Stimulated activated effector memory CD8-positive, alpha-beta T cell treated with anti-CD3 and anti-CD28 coated beads, Interleukin-12 subunit alpha, Interleukin-12 subunit beta, amount 100 ng/mL, for 72 hours (primary cell): ENCODE results near the gene GPX6.
"Not testable (repeated sequence)": the region's sequence is repeated elsewhere in the genome, so short reads cannot be mapped to it uniquely, and the experiment has no call there.

Experiments
- ATAC-seq: fragments of 150-1000 bp; cut with Tn5 transposase; 2 replicates; pipeline ENCODE4 v1.10.0; 2021
- DNase-seq, 2 donors: peaks; one replicate each; pipeline ENCODE4 v3.0.0; 2021 to 2022; ENCODE audit warnings: low spot score in 2 of 2
- H3K27ac Mint-ChIP-seq: one replicate; pipeline ENCODE4 v1.8.0; 2022; ENCODE audit warnings: mild to moderate bottlenecking, mixed read lengths
- H3K36me3 Mint-ChIP-seq: one replicate; pipeline ENCODE4 v1.8.0; 2022; ENCODE audit warnings: mild to moderate bottlenecking, mixed read lengths
- H3K4me1 Mint-ChIP-seq: one replicate; pipeline ENCODE4 v1.8.0; 2022; ENCODE audit warnings: mixed read lengths
- H3K4me3 Mint-ChIP-seq: one replicate; pipeline ENCODE4 v1.8.0; 2022; ENCODE audit warnings: mild to moderate bottlenecking, mixed read lengths
- H3K9me3 Mint-ChIP-seq: one replicate; pipeline ENCODE4 v1.8.0; 2022; ENCODE audit warnings: mixed read lengths

Gene GPX6

DNA sequence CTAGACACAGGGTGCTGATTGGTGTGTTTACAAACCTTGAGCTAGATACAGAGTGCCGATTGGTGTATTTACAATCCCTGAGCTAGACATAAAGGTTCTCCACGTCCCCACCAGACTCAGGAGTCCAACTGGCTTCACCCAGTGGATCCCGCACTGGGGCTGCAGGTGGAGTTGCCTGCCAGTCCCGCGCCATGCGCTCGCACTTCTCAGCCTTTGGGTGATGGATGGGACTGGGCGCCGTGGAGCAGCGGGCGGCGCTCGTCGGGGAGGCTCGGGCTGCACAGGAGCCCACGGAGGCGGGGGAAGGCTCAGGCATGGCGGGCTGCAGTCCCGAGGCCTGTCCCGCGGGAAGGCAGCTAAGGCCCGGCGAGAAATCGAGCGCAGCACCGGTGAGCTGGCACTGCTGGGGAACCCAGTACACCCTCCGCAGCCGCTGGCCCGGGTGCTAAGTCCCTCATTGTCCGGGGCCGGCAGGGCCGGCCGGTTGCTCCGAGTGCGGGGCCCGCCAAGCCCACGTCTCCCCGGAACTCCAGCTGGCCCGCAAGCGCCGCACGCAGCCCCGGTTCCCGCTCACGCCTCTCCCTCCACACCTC is 46.3 kb downstream of the GPX6 start:
- not testable (repeated sequence) for DNase-seq

DNA sequence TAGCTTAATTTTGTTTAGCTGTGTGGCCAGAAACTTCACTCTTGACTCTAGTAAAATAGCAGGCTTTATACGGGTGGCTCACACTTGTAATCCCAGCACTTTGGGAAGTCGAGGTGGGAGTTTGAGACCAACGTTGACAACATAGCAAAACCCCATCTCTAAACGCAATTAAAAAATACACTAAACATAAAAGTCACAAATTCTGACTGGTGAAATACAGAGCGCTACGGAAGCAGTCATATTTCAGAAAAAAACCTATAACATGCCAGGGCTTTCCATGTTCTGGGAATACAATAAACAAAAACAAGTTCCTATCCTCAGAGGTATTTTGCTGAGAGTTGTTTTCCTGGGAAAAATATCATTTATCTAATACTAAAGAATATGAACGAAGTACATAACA is 47.5 kb downstream of the GPX6 start:
- Mint-ChIP-seq H3K4me1 (no peaks in the 10 kb centered on the region), H3K9me3 (no peaks in the 10 kb centered on the region), H3K36me3 (no peaks in the 10 kb centered on the region), H3K4me3 (no peak overlapping the region), H3K27ac (no peak overlapping the region)
- ATAC-seq (no peak), DNase-seq (no peak)

More for the DNA sequence above, 46.3 kb downstream of the GPX6 start:
- not testable (repeated sequence) for H3K4me3 Mint-ChIP-seq, H3K27ac Mint-ChIP-seq, H3K36me3 Mint-ChIP-seq, H3K4me1 Mint-ChIP-seq, ATAC-seq, H3K9me3 Mint-ChIP-seq

DNA sequence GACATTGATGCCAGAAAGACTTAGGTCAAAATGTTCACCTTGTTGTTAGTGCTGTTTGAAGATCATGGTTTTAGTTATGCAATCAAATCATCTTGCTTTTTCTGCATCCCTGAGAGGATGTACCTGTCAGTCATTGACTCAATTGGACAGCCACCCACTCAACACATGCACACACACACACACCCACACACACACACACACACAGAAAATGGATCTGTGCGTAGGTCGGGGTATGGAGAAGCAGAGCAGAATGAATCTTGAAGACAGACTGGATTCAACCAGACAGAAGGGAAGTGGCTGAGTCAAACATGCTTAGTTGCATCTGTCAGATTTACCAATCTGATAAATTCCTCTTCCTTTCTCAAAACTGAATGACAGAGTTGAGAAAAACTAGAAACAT is 53.2 kb downstream of the GPX6 start:
- H3K27ac Mint-ChIP-seq: no peak overlapping the region

DNA sequence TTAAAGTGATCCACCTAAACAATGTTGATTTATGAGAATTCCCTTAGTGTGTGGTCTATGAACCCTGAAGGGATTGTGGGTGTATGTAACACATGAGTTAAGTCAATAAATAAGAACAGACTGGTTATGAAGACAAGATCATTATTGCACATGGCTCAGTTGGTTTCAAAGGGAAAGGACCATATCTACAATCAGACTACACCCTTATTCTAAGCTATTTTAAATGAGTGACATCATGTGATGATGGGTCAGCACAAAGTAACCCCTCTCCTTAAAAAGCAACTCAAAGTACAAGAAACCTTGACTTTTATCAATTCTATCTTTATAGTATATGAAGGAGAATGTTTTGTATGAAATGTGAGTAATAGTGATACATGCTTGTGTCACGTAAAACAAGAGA is 57.0 kb downstream of the GPX6 start:
- Mint-ChIP-seq H3K9me3 (peaks cover 3% of the 10 kb centered on the region), H3K4me3 (no peak overlapping the region), H3K4me1 (no peaks in the 10 kb centered on the region), H3K27ac (no peak overlapping the region), H3K36me3 (no peaks in the 10 kb centered on the region)
- no peak for DNase-seq
- no peak for ATAC-seq

More for the DNA sequence above, 53.2 kb downstream of the GPX6 start:
- H3K4me1 Mint-ChIP-seq: no peaks in the 10 kb centered on the region
- no peaks in the 10 kb centered on the region for H3K36me3 Mint-ChIP-seq
- ATAC-seq (peak; percentile 44), DNase-seq (no peak)
- H3K9me3 Mint-ChIP-seq: no peaks in the 10 kb centered on the region
- no peak overlapping the region for H3K4me3 Mint-ChIP-seq
